ENCODE measurements around the gene RNF130.
A peak's percentile ranks its signal among the peaks of the same experiment; 100 is the strongest.
"Not testable (repeated sequence)": the region's sequence is repeated elsewhere in the genome, so short reads cannot be mapped to it uniquely, and the experiment has no call there.

Gene RNF130

GRCh38 chr5:179974246-179974945 is 97.2 kb downstream of the RNF130 start:
- no peak for DNase-seq (ENCODE audit: low spot score)

GRCh38 chr5:179973391-179973790 is 98.2 kb downstream of the RNF130 start:
- no peak for DNase-seq (ENCODE audit: low spot score)

GRCh38 chr5:179969110-179969509 is 102.4 kb downstream of the RNF130 start:
- DNase-seq (ENCODE audit: low spot score), result no peak

- no peak for DNase-seq (ENCODE audit: low spot score)
These were observed 104.1 kb downstream of the RNF130 start for GRCh38 chr5:179967489-179967888.

GRCh38 chr5:179964015-179964414 is 107.5 kb downstream of the RNF130 start:
- DNase-seq (ENCODE audit: low spot score), result no peak

DNA sequence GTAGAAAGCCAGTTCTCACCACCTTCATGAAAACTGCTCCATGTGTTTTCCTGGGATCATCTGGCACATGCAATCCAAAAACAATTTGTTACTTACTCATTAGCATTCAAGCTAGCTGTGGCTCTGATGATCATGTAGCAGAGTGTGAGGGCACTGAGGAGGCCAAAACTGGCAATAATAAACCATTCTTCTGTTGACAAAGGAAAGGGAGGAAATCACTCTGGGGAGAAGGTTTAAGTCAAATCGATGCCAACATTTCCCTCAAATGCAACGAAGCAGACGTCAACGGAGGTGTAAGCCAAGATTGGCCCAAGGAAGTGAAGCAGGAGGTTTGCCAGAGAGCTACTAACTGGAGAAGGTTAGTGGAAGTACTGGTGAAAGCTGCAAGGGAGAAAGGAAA is 108.2 kb downstream of the RNF130 start:
- no peak for DNase-seq (ENCODE audit: low spot score)

- no peak for DNase-seq (ENCODE audit: low spot score)
These were observed 111.2 kb downstream of the RNF130 start for GRCh38 chr5:179960204-179960831.

GRCh38 chr5:179959641-179960040 is 111.9 kb downstream of the RNF130 start:
- no peak for DNase-seq (ENCODE audit: low spot score)

GRCh38 chr5:179959118-179959517 is 112.4 kb downstream of the RNF130 start:
- DNase-seq (ENCODE audit: low spot score), result not testable (repeated sequence)

DNA sequence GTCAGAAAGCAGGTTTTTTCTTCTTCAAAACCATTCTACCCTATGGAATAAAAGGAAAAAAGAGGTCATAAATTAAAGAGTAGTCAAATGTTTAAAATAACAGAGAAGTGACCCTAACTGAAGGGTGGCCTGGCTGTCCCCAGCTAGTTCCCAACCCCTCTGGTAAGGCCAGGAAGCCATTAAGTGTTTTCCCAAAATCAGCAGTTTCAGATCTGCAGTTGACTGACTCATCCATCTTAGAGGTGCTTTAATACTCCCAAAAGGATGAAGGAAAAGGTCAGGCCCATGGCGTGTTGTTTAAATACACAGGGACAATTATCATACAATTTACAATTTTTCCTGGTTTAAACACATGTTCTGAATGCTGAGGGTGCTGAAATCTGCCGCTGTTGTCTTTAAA is 115.9 kb downstream of the RNF130 start:
- no peak for DNase-seq (ENCODE audit: low spot score)

DNA sequence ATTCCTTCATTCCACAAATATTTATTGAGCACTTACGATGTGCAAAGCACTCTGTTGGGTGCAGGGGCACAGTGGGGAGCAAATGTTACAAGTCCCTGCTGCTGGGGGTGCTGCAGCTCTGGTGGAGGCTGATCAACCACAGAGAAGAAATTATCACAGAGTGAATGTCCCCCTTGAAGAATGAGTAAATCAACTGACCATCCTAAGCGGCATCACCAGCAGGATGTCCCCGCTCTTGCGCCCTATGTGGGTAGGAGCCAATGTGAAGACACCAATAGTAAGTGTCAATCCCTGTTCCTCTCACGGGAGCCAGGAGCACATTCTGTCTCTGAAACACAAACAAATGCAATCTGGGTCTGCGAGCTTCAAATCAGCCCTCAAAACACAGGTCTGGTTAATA is 116.5 kb downstream of the RNF130 start:
- DNase-seq (ENCODE audit: low spot score), result no peak

- no peak for DNase-seq (ENCODE audit: low spot score)
These were observed 117.1 kb downstream of the RNF130 start for GRCh38 chr5:179954434-179954833.

- no peak for DNase-seq (ENCODE audit: low spot score)
These were observed 117.6 kb downstream of the RNF130 start for GRCh38 chr5:179953987-179954386.

DNA sequence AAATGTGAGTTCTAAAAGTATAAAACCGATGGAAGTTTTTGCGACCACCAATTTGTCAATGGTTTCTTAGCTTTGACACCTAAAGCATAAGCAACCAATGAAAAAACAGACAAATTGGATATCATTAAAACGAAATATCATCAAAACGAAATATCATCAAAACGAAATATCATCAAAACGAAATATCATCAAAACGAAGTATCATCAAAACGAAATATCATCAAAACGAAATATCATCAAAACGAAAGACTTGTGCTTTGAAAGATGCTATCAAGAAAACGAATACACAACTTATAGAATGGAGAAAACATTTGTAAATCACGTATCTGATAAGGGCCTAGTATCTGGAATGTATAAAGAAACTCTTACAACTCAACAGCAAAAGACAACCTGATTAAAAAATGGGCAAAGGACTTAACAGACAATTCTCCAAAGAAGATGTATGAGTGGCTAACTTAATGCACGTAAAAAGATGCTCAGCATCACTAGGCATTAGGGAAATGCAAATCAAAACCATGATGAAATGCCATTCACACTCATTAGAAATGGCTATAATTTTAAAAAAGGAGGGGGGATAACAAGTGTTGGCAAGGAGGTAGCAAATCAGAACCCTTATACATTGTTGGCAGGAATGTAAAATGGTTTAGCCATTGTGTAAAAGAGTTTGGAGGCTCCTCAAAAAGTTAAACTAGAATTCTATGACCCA is 134.4 kb downstream of the RNF130 start:
- DNase-seq (ENCODE audit: low spot score), result no peak

DNA sequence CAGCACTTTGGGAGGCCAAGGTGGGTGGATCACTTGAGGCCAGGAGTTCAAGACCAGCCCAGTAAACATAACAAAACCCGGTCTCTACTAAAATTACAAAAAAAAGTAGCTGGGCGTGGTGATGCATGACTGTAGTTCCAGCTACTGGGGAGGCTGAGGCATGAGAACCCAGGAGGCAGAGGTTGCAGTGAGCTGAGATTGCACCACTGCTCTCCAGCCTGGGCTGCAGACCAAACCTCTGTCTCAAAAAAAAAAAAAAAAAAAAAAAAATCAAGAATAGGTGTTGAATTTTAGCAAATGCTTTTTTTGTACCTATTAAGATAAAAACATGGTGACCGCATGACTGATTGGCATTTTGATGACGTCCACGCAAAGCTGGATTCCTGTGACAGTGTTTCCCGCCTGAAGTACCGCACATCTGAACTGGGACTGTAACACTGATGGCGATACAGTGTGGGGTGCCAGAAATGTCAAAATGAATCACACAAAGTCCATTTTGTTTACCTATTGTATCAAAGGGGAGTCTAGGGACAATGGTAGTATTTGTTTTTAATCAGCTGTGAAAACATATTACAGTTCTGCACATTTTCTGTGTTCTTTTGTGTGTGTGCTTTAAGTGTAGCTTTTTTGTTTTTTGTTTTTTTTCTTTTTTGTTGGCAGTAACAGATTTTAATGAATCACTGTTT is 140.6 kb downstream of the RNF130 start:
- no peak for DNase-seq (ENCODE audit: low spot score)

DNA sequence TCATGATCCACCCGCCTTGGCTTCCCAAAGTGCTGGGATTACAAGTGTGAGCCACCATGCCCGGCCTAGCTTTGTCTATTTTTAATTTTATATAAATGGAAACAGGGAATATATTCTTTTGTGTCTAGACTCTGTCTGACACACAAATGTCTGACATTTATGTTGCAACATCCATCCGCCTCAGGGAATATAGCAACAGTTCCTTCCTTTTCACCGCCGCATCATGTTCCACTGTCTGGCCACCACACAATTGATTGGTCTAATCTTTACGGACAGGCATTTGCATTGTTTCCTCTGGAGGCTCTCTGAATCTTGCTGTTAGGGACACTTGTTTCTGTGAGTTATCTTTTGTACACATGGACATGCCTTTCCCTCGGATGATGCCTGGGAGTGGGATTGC is 143.7 kb downstream of the RNF130 start:
- DNase-seq (ENCODE audit: low spot score), result no peak

DNA sequence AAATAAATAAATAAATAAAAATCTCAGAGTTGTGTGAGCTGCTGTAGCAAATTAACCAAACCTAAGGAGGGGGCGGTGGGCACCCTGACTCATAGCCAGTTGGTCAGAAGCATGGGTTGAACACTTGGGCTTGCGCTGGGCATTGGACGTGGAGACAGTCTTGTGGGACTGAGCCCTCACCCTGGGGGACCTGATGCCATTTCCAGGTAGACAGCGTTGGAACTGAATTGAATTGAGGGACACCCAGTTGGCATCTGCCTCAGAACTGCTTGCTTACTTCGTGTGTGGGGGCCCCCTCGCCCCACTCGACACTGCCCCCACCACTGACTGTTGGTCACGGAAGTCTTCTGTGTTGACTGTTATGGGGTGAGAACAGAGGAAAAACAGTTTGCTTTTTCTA is 144.9 kb downstream of the RNF130 start:
- DNase-seq (ENCODE audit: low spot score), result no peak

DNA sequence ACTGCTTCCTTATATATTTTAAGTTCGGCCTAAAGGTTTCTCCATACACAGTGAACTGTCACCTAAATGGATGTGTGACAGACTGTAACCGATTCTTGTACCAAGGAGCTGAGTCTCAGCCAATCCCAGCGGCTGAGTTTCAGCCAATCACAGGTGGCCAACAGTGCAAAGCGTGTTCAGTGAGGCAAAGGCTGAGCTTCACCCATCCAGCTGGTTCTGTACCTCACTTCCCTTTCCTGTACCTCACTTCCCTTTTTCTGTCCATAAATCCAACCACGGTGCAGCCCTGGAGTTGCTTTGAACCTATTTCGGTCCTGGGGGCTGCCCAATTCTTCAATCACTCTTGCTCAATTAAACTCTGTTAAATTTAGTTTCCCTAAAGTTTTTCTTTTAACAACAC is 148.1 kb downstream of the RNF130 start:
- peak; percentile 48 for DNase-seq (ENCODE audit: low spot score)

DNA sequence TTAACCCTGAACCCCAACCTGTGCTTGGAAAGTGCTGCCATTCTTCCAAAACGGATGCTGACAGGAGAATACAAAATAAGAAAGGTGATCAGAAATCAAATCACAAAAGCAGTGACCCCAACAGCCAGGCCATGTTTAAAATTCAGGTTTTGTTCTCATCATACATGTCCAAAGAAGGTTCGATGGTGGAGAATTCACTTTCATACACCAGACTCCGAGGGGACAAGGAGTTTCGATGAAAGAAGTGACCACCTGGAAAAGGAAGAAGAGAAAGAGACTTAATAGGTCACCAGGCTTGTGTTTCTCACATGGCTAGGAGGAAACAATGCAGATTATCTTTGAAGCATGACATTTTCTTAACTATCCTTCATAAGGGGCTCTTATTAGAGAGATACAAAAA is 151.4 kb downstream of the RNF130 start:
- no peak for DNase-seq (ENCODE audit: low spot score)

- no peak for DNase-seq (ENCODE audit: low spot score)
These were observed 152.0 kb downstream of the RNF130 start for GRCh38 chr5:179919487-179920060.

- no peak for DNase-seq (ENCODE audit: low spot score)
These were observed 152.6 kb downstream of the RNF130 start for GRCh38 chr5:179918742-179919486.

DNA sequence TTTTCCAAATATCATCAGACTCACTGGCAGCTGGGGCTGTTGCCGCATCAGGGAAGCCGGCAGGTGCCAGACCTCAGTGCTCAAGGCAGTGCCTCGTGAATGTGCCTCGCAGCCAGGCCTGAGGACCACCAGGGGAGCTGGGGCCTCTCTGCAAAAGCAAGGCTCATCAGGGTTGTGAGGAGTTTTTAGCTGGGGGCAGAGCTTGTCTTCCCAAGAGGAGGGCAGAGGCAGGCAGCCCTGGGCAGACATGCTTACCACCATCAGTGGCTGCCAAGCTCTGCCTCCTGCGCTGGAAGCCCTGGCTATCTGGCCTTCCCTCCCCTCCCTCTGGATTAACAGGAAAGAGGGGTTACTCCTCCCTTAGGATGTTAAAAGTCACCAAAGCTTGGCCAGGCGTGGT is 155.0 kb downstream of the RNF130 start:
- DNase-seq (ENCODE audit: low spot score), result no peak
